ENCODE data around the gene TMOD1.
"Not testable (repeated sequence)": the region's sequence is repeated elsewhere in the genome, so short reads cannot be mapped to it uniquely, and the experiment has no call there.

Gene TMOD1

DNA sequence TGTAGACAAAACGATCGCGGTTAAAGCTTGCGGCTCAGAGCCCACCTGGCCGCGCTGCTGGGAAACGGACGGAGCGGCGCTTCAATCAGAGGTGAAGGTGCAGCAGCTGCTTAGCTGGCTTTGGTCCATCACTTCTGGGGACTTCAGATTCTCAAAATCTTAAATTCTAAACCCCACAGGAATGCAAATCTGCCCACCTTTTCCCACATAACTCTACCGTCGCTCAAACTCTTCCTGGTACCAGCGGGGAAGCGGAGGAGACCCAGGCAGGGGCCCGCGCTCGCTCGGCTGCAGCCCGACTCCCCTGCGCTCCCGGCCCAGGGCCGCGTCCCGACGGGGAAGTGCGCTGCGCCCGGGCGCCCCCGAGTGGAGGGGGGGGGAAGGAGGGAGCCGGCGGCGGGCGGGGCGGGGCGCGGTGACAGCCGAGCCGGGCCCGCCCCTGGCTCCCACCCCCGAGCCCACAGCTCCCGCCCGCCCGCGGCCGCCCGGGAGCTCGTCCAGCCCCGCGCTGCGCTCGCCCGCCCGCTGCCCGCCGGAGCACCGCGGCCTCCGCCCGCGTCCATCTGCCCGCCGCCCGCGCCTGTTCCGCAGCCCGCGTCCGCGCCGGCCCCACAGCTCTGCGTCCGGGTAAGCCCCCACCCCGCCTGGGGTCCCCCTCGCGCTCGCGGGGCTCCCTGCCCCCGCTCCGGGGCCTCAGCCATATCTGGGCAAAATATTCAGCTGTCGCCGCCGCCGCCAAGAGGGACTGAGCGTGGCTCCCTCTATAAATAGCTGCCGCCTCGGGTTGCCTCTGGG lies at the start of gene TMOD1:
Gene TMOD1 (plus strand): TSS at position 490 of the 795 bp plus-strand sequence. CDS start 22,523 bp downstream, outside the sequence.
- DNase-seq (ENCODE audit: low read depth): peak; percentile 15

DNA sequence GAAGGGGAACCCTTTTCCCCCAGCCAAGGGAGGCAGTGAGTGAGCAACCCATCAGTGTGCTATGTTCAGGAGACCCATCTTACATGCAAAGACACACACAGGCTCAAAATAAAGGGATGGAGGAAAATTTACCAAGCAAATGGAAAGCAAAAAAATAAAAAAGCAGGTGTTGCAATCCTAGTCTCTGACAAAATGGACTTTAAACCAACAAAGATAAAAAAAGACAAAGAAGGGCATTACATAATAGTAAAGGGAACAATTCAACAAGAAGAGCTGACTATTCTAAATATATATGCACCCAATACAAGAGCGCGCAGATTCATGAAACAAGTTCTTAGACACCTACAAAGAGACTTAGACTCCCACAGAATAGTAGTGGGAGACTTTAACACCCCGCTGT lies 47.9 kb upstream of the TMOD1 start:
- DNase-seq (ENCODE audit: low read depth): not testable (repeated sequence)

DNA sequence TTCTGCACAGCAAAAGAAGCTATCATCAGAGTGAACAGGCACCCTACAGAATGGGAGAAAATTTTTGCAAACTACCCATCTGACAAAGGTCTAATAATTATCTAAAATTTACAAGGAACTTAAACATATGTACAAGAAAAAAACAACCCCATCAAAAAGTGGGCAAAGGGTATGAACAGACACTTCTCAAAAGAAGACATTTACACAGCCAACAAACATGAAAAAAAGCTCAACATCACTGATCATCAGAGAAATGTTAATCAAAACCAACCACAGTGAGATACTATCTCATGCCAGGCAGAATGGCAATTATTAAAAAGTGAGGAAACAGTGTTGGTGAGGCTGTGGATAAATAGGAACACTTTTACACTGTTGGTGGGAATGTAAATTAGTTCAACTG lies 44.6 kb upstream of the TMOD1 start:
- DNase-seq (ENCODE audit: low read depth): not testable (repeated sequence)

DNA sequence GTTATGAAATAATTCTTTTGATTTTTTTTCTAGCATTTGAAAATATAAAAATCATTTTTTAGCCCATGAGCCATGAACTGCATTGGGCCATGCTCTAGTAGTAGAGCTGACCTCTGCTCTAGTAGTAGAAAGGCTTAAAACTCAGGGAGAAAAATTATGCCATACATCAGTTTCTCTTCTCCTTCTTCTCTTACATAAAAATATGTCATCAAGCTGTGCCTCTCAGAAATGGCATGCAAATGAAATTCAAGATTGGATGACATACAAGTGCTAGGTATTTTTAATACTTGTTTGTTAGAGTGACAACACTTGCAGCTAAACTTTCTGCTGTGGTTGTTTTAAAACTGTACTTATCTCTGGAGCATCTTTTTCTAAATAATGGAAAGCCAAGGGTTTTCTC lies 42.1 kb upstream of the TMOD1 start:
- no peak for DNase-seq (ENCODE audit: low read depth)

DNA sequence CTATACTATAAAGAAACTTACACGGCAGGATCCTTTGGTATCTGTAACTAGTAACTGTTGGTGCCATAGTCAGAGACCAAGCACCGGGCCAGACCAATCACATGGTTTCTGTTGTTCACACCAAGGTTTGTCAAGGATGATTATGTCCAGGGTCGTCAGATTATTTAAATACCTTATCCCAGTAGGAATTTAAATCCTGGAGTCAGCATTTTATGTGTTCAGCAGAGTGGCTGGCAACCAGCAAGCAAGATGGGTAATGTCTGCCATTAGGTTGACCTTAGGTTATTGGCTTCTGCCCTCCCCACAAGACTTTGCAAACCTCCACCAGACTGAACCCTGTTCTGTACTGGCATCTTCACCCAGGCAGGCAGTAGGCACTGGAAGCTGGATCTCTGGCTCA lies 39.3 kb upstream of the TMOD1 start:
- no peak for DNase-seq (ENCODE audit: low read depth)

DNA sequence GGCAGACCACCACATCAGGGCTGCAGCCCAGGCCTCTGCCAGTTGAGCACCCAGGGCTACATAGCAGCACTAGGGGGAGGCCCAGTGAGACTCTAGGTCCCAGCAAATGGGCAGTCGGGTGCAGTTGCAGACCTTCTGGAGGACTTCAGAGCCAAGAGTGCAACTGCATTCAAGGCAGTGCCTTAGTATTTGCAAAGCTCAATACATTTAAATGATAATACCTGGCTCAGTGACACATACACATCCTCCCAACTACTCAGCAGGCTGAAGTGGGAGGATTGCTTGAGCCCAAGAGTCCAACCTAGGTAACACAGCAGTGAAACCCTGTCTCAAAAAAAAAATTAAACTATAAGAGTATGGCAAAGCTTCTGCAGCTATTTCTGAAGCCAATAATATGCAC lies 38.6 kb upstream of the TMOD1 start:
- DNase-seq (ENCODE audit: low read depth): no peak

DNA sequence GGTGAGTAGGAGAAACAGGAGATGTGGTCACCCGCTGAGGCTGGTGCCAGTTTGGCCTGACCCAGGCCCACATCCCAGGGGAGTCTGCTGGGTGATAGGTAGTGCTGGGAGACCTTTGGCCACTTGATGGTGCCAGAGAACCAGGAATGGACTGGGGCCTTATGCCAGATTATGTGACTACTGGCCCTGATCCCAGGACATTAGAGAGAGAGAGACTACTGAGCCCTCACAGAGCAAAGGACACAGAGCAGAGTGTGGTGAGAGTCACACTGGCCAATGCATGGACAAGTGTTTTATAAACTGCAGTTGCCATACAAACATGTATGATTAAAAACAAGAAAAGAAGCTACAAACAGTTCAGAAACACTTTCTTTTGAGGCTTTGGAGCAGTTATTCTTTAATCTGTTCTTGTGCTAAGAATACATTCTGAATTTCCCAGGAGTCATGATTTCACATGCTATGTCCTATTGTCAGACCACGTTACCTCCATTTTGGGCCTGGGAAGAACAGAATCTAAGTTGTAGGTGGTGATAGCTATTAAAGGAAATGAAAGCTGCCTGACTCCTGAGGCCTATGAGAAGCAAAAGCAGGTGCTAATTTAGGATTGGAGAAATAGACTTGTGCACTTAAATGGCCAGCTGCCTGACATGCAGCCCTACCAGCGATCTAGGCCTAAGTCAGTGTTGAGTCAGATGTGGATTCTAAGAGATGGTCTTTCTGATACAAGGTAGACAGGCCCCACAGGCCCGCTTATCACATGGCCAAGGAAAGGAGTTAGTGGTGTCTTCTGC lies 32.6 kb upstream of the TMOD1 start:
- no peak for DNase-seq (ENCODE audit: low read depth)

DNA sequence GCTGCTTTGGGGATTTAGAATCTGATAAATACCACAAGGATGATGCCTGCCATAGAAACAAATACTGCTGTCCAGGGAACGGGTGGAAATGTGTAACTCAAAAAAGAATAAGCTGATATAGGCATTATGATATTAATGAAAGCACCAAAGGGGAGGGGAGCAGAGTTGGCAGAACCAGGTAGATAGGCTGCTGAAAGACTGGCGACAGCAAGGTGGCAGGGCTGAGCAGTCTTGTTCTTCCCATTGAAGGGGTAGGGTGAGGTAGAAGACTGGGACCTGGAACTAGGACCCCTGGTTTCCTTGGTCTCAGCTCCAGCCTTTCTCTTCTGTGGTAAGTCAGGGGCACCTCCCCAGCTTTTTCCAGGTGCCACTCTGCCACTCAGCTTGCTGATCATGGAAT lies 31.4 kb upstream of the TMOD1 start:
- no peak for DNase-seq (ENCODE audit: low read depth)

DNA sequence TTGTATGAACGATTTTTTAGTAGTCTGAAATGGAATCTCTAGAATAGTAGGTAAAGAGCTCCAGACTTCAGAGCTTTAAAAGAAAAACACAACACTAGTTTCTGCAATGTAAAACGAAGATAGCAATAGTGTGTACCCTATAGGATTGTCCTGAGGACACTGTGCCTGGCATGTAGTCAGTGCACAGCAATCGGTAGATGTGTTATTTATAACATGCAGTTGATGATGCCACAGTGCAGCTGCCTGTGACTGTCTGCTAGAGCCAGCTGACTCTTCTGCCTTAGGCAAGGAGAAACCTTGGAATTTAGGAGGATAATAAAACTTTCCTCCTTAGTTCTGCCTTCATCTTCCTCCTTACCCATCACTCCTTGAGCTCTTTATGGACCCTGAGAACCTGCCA lies 27.7 kb upstream of the TMOD1 start:
- no peak for DNase-seq (ENCODE audit: low read depth)

DNA sequence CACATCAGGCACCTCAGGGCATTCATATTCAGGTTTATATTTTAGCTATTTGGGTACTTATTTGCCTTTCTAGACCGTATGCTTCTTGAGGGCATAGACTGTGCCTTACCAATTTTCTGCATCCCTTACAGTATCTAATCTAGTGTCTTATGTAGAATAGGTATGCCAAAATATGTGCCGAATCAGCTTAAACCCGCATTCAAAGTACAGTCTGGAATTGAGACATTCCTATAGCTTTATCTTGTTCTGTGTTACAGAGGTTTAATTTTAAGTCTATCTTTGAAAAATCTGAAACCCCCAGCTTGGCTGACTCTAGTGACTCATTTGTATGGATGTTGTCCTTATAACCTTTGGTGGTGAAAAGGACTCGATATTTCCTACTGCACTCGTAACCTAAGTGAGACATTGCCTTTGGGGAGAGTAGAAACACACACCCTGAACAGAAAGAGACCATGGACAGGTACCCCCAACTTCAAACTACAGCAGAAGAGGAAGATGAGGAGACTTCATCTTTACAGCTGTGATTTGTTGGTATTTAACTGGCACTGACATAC lies 27.0 kb upstream of the TMOD1 start:
- DNase-seq (ENCODE audit: low read depth): no peak

DNA sequence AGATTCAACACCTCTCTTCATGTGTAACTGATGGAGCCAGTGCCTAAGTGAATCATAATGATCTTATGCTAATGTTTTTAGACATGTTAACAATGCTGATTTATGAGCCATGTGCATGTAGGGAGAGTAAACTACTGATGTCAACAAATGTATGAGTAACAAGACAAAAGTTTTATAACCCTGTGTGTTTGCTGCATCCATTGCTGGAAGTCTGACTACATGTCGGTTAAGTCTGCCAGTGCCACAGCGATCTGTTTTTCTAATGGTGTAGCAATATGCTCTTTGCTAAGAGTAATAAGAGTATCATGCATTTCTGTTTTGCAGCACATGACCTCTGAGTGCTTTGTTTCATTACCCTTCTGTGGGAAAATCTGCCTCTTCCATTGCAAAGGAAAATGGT lies 26.4 kb upstream of the TMOD1 start:
- DNase-seq (ENCODE audit: low read depth): no peak

DNA sequence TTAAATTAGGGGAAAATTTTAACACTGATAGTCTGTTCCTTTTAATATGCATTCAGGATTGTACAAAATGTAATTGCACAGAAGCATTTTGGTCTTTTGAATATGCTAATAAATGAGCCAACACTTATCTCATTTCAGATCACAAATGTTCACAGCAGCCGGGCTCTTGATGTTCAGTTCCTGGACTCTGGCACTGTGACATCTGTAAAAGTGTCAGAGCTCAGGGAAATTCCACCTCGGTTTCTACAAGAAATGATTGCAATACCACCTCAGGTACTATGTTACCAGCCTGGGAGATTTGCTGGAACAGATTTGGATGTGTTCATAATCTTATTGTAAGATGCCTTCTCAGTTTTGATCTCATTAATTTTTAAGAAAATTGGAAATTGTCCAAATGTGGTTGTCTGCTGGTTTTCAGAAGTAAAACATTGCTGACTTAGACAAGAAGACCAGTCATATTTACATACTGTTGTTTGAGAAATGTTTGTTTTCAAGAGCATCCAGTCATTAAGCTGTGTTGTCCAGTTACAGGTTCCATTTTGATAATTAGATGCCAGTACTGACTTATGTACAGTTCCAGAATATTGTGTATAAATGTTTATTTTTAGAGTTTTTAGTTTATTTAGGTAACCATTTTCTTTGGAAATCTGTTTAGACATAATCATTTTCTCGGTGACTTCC lies 23.0 kb upstream of the TMOD1 start:
- no peak for DNase-seq (ENCODE audit: low read depth)

DNA sequence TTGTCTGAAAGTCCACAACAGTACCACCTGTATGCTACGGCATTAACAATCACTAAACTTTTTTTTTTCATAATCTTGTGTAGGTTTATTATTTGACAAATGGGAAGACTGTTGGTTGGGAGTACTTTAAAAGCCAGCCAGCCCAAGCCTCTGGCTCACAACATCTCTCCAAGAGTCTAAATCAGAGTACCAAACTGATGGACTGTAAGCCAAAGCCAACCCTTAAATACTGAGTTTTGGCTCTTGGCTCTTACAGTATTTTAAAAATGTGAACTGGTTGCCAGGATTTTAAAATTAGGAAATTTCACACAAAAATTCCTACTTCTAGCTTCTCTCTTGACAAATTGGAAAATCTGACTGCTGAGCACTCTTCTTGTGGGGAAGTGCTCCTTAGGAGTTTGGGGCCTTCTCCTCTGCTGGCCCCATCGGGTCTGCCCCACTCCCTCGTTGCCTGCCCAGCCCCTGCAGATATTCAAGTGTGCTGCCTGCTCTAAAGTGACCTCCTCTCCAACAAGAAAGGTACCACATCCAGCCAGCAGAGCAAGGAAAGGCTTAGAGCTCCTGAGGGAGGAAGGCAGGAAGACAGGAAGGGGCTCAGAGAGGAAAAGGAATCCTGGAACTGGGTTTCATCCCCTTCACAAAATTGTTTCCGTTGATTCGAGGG lies 21.8 kb upstream of the TMOD1 start:
- no peak for DNase-seq (ENCODE audit: low read depth)

DNA sequence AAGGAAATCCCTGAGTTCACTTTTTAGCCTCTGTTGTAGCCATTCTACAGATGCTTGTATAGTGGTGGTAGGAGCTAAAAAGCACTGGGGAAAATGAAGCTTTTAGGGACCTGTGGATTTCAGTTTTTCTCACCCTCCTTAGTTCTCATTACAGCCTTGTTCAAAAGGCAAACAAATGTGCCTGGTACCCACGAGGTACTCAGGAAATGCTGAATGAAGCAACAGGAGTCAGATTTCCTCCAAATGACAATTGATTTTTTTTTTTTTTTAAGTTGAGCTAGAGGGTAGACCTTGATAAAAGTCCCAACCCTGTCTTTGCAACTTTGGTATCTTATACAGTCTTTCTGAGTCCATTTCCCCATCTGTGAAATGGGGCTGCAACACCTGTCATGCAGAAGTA lies 21.3 kb upstream of the TMOD1 start:
- DNase-seq (ENCODE audit: low read depth): no peak

DNA sequence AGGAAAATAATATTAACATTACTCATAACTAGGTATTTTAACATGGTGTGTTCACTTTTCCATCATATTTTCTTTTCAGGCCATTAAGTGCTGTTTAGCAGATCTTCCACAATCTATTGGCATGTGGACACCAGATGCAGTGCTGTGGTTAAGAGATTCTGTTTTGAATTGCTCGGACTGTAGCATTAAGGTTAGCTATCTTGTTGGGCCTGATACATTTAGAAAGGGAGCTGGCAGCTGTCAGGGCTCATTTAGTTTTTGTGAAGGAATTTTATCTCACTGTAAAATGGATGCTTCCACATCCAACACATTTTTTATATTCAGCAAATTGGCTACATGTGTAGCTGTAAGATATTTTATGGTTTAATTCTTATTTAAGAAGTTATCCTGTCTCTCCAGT lies 20.7 kb upstream of the TMOD1 start:
- DNase-seq (ENCODE audit: low read depth): no peak

DNA sequence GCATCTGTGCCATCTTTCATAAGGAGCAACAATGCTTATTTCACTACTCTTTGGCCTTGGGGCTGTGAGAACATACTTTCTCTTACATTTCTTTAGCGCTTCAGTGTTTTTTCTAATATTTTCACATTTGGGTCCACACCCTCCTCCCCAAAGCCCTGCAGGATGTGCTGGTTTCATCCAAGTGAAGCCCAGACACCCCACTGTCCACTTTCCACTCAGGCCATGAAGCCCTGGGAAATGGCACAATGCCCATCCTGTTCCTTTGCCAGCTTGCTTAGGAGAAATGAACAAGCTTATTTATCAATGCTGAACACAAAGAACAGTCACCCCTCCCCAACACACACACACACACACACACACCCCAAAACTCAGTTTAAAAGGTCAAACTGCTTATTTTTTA lies 17.3 kb upstream of the TMOD1 start:
- DNase-seq (ENCODE audit: low read depth): no peak

DNA sequence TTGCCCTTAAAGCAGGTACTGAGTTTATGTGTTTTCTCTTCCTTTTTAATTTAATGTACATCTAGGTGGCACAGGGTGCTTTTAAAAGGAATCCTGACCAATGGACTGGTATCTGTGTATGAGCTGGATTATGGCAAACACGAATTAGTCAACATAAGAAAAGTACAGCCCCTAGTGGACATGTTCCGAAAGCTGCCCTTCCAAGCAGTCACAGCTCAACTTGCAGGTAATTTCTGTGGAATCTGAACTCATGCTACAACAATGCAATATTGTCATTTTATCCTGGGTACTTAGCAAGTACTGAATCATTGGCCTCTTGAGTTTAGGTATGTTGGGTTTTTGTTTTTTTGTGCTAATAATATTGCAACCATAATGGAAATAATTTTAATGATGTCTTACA lies 14.4 kb upstream of the TMOD1 start:
- DNase-seq (ENCODE audit: low read depth): no peak

DNA sequence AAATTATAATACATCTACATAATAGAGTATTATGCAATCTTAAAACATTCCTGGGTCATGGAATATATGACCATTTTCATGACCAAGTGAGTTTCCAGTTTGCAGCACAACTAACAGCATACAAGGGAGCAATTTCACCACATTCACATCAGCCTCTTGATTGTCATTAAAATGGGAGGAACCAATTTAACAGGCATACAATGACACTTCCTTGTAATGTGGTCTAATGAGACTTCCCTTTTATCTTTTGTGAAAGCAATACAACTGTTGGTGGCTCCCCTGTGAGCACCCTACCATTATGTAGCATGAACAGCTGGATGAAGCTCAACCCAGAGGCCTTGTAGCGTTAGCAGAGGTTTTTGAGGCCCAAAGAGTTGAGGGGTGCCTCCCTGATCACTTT lies 13.6 kb upstream of the TMOD1 start:
- no peak for DNase-seq (ENCODE audit: low read depth)

DNA sequence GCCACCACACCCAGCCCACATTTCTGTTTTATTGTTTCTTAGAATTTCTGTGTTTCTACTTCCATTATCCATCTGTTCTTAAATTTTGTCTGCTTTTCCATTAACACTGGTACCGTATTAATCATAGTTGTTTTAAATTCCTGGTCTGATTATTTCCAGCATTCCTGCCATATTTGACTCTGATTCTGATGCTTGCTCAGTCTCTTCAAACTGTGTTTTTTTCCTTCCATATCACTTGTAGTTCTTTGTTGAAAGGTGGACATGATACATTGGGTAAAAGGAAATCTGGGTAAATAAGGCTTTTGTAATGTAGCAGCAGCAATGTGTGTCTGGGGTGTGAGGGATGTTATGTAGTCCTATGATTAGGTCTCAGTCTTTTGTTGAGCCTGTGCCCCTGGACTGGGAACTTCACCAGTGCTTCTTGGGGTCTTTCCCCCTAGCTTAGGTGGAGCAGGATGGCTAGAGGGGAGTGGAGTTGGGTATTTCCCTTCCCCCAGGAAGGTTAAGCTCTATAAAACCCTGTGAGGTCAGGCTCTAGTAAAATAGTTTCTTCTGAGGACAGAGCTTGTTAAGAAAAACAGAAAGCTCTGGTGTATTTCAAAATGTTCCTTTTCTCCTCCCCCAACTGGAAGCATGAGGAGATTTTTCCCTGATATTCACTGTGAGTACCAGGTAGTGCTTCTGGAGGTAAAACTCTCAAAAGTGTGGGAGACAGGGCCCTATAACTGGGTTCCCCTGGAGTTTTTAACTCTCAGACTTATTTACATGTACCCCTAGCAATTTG lies 10.1 kb upstream of the TMOD1 start:
- no peak for DNase-seq (ENCODE audit: low read depth)

DNA sequence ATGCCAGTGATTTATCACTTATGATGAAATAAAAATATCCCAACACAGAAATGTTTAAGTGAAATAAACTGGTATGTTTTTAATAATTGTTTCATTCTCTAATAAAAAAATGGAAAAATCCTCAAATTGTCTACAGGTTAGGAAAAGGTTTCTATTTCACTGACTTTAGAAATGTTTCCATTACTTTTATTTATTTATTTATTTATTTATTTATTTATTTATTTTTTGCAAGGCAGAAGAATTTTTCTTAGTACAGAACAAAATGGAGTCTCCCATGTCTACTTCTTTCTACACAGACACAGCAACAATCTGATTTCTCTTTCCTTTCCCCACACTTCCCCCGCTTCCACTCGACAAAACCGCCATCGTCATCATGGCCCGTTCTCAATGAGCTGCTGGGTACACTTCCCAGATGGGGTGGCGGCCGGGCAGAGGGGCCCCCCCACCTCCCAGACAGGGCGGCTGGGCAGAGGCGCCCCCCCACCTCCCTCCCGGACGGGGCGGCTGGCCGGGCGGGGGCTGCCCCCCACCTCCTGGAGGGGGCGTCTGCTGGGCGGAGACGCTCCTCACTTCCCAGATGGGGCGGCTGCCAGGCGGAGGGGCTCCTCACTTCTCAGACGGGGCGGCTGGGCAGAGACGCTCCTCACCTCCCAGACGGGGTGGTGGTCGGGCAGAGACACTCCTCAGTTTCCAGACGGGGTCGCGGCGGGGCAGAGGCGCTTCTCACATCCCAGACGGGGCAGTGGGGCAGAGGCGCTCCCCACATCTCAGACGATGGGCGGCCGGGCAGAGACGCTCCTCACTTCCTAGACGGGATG lies 3.7 kb upstream of the TMOD1 start:
- not testable (repeated sequence) for DNase-seq (ENCODE audit: low read depth)
